ENCODE results near the gene UNC13B.

- TF ChIP-seq EZH2 (IDR thresholded peaks at IDR 0.05) (no peak), CTCF (IDR thresholded peaks at IDR 0.05 in 2 of 3, conservative IDR thresholded peaks at IDR 0.05 in 1 of 3; ENCODE audit: borderline replicate concordance in 1 of 3, insufficient read depth in 1 of 3, low read depth in 2 of 3, low read length in 2 of 3) (no peak)
These were observed 131.7 kb downstream of the UNC13B start for GRCh38 chr9:35293376-35293964.
